Measurements from ENCODE around the gene ARFIP1.

Gene ARFIP1

DNA sequence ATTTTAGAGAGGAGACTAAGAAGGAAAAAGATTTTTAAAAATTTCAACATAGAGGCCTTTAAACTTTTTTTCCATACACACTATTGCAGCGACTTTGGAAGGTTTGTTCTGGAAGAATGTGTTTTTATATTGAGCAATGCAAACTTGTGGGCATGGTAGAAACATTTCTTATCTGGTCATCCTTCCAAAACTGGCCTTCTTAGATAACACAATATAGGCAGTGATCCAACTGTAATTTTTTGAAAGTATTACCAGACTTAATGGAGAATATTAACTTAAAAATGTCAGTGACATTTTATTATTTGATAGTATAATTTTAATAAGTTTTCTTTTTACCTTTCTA lies 182.0 kb downstream of the ARFIP1 start:
- TF ChIP-seq, protein P1, sequence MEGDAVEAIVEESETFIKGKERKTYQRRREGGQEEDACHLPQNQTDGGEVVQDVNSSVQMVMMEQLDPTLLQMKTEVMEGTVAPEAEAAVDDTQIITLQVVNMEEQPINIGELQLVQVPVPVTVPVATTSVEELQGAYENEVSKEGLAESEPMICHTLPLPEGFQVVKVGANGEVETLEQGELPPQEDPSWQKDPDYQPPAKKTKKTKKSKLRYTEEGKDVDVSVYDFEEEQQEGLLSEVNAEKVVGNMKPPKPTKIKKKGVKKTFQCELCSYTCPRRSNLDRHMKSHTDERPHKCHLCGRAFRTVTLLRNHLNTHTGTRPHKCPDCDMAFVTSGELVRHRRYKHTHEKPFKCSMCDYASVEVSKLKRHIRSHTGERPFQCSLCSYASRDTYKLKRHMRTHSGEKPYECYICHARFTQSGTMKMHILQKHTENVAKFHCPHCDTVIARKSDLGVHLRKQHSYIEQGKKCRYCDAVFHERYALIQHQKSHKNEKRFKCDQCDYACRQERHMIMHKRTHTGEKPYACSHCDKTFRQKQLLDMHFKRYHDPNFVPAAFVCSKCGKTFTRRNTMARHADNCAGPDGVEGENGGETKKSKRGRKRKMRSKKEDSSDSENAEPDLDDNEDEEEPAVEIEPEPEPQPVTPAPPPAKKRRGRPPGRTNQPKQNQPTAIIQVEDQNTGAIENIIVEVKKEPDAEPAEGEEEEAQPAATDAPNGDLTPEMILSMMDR (IDR thresholded peaks at IDR 0.05; ENCODE audit: insufficient read depth, low read length, missing control alignments), result no peak
- no peak for DNase-seq (ENCODE audit: low read depth, low spot score)
- ChIA-PET POLR2A (no interaction called here), CTCF (interaction anchor here (1.0 to 1.8 kb wide), 2 partner anchors 11 to 12 kb away, joined by 3 to 4 read pairs; no protein-coding TSS in a partner anchor)
- H3K4me3 ChIP-seq (ENCODE audit: low read depth, low read length), result no peak overlapping the region
